Epithelial cell of proximal tubule (primary cell): ENCODE data around the gene SSH2. TPM values are rescaled to one million over a fixed set of nuclear protein-coding genes. Genes with fewer than 3 reads are reported as not detected.

Experiments
- DNase-seq: peaks from one replicate; pipeline ENCODE4 v3.0.0-alpha.2; 2011; ENCODE audit warnings: low read depth
- H3K4me3 ChIP-seq: 2 replicates; pipeline ENCODE4 v1.5.1; 2011; ENCODE audit warnings: low read depth, mild to moderate bottlenecking, low read length
- total RNA-seq: library from RNA; depleted of rRNA; stranded (reverse); fragments of >200 nt; gene quantifications from 2 replicates; pipeline ENCODE4 v1.2.3, GENCODE V29; 2015
- TF ChIP-seq, protein P1 (sequence below): conservative IDR thresholded peaks from 2 replicates; pipeline ENCODE4 v1.5.1; 2012; ENCODE audit warnings: low read depth, mild to moderate bottlenecking, low read length

Gene SSH2
- total RNA-seq, 1 donor from 2014 or later: 15.2 TPM

DNA sequence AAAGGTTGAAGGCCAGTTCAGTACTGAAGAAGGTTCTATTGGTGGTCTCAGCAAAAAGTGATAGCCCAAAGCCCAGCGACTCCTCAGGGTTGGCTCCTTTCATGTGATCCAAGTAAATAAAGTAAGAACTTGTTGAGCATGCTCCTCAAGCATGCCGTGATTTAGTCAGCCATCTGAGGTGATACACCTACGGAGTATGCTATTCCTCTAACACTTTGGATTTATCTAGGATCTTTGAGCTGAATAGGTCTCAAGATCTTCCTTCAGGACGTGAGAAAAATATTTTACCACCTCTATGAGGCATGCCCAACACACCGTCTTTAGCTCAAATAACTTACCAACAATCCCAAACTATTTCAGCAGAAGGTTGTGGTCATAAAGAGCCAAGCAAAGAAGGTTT, 154.0 kb downstream of the SSH2 start:
- H3K4me3 ChIP-seq: no peak overlapping the region
- TF ChIP-seq, protein P1, sequence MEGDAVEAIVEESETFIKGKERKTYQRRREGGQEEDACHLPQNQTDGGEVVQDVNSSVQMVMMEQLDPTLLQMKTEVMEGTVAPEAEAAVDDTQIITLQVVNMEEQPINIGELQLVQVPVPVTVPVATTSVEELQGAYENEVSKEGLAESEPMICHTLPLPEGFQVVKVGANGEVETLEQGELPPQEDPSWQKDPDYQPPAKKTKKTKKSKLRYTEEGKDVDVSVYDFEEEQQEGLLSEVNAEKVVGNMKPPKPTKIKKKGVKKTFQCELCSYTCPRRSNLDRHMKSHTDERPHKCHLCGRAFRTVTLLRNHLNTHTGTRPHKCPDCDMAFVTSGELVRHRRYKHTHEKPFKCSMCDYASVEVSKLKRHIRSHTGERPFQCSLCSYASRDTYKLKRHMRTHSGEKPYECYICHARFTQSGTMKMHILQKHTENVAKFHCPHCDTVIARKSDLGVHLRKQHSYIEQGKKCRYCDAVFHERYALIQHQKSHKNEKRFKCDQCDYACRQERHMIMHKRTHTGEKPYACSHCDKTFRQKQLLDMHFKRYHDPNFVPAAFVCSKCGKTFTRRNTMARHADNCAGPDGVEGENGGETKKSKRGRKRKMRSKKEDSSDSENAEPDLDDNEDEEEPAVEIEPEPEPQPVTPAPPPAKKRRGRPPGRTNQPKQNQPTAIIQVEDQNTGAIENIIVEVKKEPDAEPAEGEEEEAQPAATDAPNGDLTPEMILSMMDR: no peak
- no peak for DNase-seq

DNA sequence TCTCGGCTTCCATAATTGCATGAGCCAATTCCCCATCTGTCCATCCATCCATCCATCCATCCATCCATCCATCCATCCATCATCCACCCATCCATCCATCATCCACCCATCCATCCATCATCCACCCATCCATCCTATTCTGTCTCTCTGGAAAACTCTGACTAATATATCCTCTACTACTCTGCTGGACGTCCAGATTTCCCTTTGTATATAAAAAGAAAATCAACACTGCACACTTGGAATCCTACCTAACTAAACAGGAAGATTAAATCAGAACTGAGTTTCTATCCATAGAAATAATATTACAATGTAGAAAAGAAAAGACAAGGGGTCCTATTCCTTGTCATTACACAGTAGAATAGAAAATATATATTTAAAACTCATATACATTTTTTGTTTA, 157.0 kb downstream of the SSH2 start:
- no peak overlapping the region for H3K4me3 ChIP-seq
- DNase-seq: no peak
- TF ChIP-seq, protein P1: no peak

DNA sequence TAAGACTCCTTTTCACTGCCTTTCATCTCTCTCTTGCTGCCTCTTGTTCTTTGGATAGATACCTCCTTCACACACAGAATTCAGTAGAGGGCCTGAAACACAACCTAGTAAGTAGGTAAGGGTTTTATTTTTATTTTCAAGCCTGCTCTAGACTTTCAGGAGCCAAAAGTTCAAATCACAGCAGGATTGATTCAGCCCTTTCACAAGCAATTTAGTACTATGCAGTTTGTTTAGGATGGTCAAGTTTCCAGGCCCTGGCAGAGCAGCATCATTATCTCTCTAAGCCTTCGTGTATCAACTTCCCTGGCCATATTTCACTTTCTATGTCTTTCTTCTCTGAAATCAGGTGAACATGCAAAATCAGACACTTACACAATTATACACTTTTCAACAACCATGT, 158.5 kb downstream of the SSH2 start:
- H3K4me3 ChIP-seq: no peak overlapping the region
- TF ChIP-seq, protein P1: no peak
- no peak for DNase-seq

DNA sequence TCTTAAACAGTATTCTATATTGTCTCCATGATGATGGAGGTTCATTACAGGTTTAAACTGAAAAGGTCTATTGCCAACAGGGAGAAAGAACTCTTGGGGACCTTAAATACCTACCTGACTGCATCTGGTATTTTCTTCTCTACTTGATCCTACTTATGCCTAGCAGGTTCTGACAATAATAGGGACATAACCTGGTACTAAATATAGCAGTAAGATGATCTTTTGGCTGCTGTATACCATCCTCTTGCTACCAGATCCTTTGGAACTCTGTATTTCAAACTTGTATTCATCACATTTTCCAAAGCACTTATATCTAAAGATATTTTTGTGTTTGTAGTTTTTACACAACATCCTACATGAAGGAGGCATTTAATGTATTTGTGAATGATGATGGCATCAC, 160.8 kb downstream of the SSH2 start:
- no peak for DNase-seq
- TF ChIP-seq, protein P1: no peak
- H3K4me3 ChIP-seq: no peak overlapping the region

DNA sequence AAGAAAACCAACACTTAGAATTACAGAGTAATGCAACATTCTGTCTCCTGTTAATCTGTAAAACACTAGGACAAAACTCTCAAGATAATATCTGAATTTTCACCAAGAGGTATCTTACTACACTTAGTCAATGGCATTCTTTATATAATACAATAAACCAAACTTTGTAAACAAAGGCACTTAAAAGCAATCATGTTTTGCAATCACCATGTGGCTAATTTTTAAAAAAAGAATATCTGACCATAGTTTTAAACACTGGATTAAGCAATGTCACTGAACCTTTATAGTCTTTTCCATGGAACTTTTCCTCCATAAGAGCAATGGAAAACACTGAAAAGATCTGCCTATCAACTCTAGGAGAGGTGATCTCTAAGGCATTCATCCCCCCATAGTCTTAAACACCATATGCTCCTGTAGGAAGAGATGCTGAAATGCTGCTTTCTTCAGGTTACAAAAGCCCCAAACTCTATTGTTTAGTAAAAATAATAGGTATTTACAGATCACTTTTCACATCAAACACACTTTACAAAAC, 163.2 kb downstream of the SSH2 start:
- TF ChIP-seq, protein P1: no peak
- DNase-seq: no peak
- H3K4me3 ChIP-seq: no peak overlapping the region

DNA sequence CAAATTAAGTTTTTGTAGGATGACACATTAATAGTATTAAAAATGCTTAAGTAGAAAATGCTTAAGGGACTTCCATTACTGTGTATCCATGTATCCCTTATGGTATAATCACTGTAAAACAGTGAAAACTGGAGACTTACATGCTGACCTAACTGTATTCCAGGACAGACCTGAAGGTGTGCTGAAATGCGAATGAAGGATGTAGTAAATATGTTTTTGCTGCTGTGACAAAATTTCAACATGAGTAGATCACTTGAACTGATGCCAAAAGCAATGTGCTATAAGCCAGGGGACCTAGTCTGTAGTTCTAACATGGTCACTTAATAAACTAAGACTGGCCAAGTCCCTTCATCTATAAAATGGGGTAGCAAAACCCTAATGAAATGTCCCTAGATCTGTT, 165.3 kb downstream of the SSH2 start:
- DNase-seq: no peak
- TF ChIP-seq, protein P1: no peak
- no peak overlapping the region for H3K4me3 ChIP-seq

DNA sequence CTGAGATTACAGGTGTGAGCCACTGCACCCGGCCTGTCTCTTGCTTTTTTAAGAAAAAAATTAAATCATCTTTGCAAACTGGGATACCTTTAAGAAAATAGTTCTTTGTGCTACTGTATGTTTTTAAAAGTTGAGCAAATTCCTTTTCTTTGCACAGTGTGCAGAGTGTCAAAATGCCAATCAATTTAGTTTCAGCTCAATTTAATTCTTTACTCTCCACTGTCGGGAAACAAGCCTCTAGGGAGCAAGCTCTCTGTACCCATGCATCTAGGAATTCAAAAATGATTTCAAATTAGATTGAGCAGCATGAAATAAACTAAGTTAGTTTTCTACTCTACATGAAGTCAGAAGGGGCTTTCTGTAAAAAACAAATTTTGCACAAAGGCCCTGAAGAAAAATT, 165.8 kb downstream of the SSH2 start:
- no peak for DNase-seq
- TF ChIP-seq, protein P1: no peak
- no peak overlapping the region for H3K4me3 ChIP-seq
